Measurements from ENCODE around the gene GDPD4. TPM values are rescaled to one million over a fixed set of nuclear protein-coding genes. Genes with fewer than 3 reads are reported as not detected.

The GDPD4 gene
- total RNA-seq, 1 donor from 2014 or later, result not detected

- H3K36me3 ChIP-seq, result no peaks in the 10 kb centered on the region
- no peak overlapping the region for H3K27ac ChIP-seq
- no peak for DNase-seq
- H3K4me3 ChIP-seq, result no peak overlapping the region
- H3K4me1 ChIP-seq, result no peaks in the 10 kb centered on the region
- intact Hi-C loops (cut with DNase I), result no loop called here
- TF ChIP-seq, protein P1, sequence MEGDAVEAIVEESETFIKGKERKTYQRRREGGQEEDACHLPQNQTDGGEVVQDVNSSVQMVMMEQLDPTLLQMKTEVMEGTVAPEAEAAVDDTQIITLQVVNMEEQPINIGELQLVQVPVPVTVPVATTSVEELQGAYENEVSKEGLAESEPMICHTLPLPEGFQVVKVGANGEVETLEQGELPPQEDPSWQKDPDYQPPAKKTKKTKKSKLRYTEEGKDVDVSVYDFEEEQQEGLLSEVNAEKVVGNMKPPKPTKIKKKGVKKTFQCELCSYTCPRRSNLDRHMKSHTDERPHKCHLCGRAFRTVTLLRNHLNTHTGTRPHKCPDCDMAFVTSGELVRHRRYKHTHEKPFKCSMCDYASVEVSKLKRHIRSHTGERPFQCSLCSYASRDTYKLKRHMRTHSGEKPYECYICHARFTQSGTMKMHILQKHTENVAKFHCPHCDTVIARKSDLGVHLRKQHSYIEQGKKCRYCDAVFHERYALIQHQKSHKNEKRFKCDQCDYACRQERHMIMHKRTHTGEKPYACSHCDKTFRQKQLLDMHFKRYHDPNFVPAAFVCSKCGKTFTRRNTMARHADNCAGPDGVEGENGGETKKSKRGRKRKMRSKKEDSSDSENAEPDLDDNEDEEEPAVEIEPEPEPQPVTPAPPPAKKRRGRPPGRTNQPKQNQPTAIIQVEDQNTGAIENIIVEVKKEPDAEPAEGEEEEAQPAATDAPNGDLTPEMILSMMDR (IDR thresholded peaks at IDR 0.05), result no peak
- H3K27me3 ChIP-seq, result no peaks in the 10 kb centered on the region
- ATAC-seq, result no peak
- H3K9me3 ChIP-seq, result no peaks in the 10 kb centered on the region
These were observed 130.2 kb downstream of the GDPD4 start for GRCh38 chr11:77171254-77171653.

GRCh38 chr11:77170107-77170506 lies 131.4 kb downstream of the GDPD4 start:
- ATAC-seq, result no peak
- intact Hi-C loops (cut with DNase I), result no loop called here
- Histone ChIP-seq H3K4me3 (no peak overlapping the region), H3K27ac (no peak overlapping the region), H3K27me3 (no peaks in the 10 kb centered on the region), H3K4me1 (no peaks in the 10 kb centered on the region), H3K36me3 (no peaks in the 10 kb centered on the region), H3K9me3 (no peaks in the 10 kb centered on the region)
- TF ChIP-seq, protein P1 (IDR thresholded peaks at IDR 0.05), result no peak
- DNase-seq, result no peak

DNA sequence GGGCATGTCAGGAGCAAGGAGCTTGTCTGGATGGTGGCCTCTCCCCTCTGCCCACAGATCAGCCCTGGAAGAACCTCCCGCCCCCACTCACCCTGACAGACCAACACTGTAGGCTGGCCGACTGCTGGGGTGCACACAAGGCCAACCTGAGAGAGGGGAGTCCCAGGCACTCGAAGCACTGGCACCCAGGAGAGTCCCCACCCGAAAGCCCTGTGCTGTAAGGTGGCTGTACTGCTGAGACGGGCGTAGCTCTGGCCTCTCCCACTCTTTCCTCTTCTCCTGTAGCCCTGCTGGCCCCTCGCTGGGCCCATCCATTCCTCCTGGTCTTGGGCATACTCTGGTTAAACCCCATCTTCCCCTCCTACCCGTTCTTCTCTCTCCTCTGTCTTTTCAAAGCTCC lies 133.7 kb downstream of the GDPD4 start:
- TF ChIP-seq, protein P1 (IDR thresholded peaks at IDR 0.05), result no peak
- intact Hi-C loops (cut with DNase I), result no loop called here
- DNase-seq (no peak), ATAC-seq (no peak)
- Histone ChIP-seq H3K27me3 (no peaks in the 10 kb centered on the region), H3K4me1 (no peaks in the 10 kb centered on the region), H3K27ac (no peak overlapping the region), H3K4me3 (no peak overlapping the region), H3K9me3 (no peaks in the 10 kb centered on the region), H3K36me3 (no peaks in the 10 kb centered on the region)

DNA sequence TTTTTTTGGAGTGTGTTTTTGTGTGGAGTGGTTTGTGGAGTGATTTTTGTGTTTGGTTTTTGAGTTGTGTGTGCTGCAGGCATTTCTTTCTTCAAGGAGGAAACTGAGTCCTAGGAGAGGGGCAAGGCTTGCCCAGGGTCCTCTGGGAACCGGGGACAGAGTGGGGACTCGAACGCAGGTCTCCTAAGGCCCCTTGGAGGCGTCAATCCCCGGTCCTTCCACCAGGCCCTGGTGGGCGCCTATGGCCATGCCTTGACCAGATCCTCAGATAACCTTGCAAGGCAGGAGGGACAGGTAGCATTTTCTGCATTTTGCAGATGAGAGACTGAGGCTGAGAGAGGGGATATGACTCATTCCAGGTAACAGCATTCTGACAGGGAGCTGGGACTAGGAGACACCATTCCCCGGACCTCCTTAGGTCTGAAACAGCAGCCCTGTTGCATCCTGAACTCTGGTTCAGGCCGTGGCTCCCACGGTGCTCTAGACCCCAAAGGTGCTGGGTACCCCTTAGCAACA lies 134.3 kb downstream of the GDPD4 start:
- no peaks in the 10 kb centered on the region for H3K9me3 ChIP-seq
- no peaks in the 10 kb centered on the region for H3K4me1 ChIP-seq
- H3K4me3 ChIP-seq, result no peak overlapping the region
- TF ChIP-seq, protein P1 (IDR thresholded peaks at IDR 0.05), result no peak
- ATAC-seq, result no peak
- H3K27ac ChIP-seq, result no peak overlapping the region
- no peaks in the 10 kb centered on the region for H3K27me3 ChIP-seq
- intact Hi-C loops (cut with DNase I), result no loop called here
- H3K36me3 ChIP-seq, result no peaks in the 10 kb centered on the region
- no peak for DNase-seq

Other genes with a start within 250 kb of the GDPD4 start
- 6.5 TPM for gene CAPN5, start 234.7 kb downstream of the GDPD4 start, total RNA-seq
- gene OMP, start 198.8 kb downstream of the GDPD4 start, total RNA-seq, result not detected
- gene MYO7A, start 173.4 kb downstream of the GDPD4 start, total RNA-seq, result 3.6 TPM
- 28.2 TPM for gene PAK1, start 172.4 kb upstream of the GDPD4 start, total RNA-seq

Data from upper lobe of right lung (tissue), 1 donor.